Measurements from ENCODE around the gene KXD1. TPM values are rescaled to one million over a fixed set of nuclear protein-coding genes. Genes with fewer than 3 reads are reported as not detected.
"Not testable (repeated sequence)": the region's sequence is repeated elsewhere in the genome, so short reads cannot be mapped to it uniquely, and the experiment has no call there.

KXD1 gene
- total RNA-seq, 1 donor from 2014 or later: 131 TPM

GRCh38 chr19:18591735-18592385, 34.2 kb downstream of the KXD1 start:
- H3K36me3 ChIP-seq: peaks cover 0 to 8% of the 10 kb centered on the region in 2 donors
- DNase-seq (ENCODE audit: extremely low spot score in 2 of 2): no peak
- no peaks in the 10 kb centered on the region for H3K9me3 ChIP-seq
- H3K4me1 ChIP-seq: peaks cover 51% of the 10 kb centered on the region
- no peaks in the 10 kb centered on the region for H3K27me3 ChIP-seq
- H3K27ac ChIP-seq: peak overlapping the region; percentile 52
- no peak for TF ChIP-seq POLR2A (IDR thresholded peaks at IDR 0.05)
- peak in 1 of 2 donors; percentile 31 for TF ChIP-seq POLR2AphosphoS5 (IDR thresholded peaks at IDR 0.05; ENCODE audit: insufficient read depth in 1 of 2, low read depth in 1 of 2)
- intact Hi-C loops (cut with DNase I): loop anchor here (5.0 to 10.0 kb wide), 3 partner anchors 83 to 260 kb away; no protein-coding TSS in a partner anchor
- no peak overlapping the region for H3K4me3 ChIP-seq

GRCh38 chr19:18592732-18593131, 35.1 kb downstream of the KXD1 start:
- DNase-seq (ENCODE audit: extremely low spot score in 2 of 2); H3K36me3 ChIP-seq; H3K27ac ChIP-seq; H3K4me3 ChIP-seq; H3K27me3 ChIP-seq; H3K9me3 ChIP-seq: not testable (repeated sequence)
- peaks cover 49% of the 10 kb centered on the region for H3K4me1 ChIP-seq
- intact Hi-C loops (cut with DNase I): loop anchor here (5.0 to 10.0 kb wide), 3 partner anchors 82 to 260 kb away; no protein-coding TSS in a partner anchor

GRCh38 chr19:18593367-18594095, 35.9 kb downstream of the KXD1 start:
- H3K36me3 ChIP-seq: peaks cover 0 to 8% of the 10 kb centered on the region in 2 donors
- no peak overlapping the region for H3K27ac ChIP-seq
- peak overlapping the region; percentile 29 to 51 for H3K4me3 ChIP-seq
- DNase-seq (ENCODE audit: extremely low spot score in 2 of 2): no peak
- intact Hi-C loops (cut with DNase I): loop anchor here (5.0 to 10.0 kb wide), 3 partner anchors 81 to 259 kb away; no protein-coding TSS in a partner anchor
- no peaks in the 10 kb centered on the region for H3K9me3 ChIP-seq
- H3K27me3 ChIP-seq: no peaks in the 10 kb centered on the region
- no peak for TF ChIP-seq CTCF (IDR thresholded peaks at IDR 0.05)
- TF ChIP-seq POLR2A (IDR thresholded peaks at IDR 0.05): no peak
- TF ChIP-seq POLR2AphosphoS5 (IDR thresholded peaks at IDR 0.05; ENCODE audit: insufficient read depth in 1 of 2, low read depth in 1 of 2): no peak
- peaks cover 43% of the 10 kb centered on the region for H3K4me1 ChIP-seq

GRCh38 chr19:18594096-18594823, 36.6 kb downstream of the KXD1 start:
- Histone ChIP-seq H3K4me3 (peak overlapping the region; percentile 29 to 51), H3K27ac (peak overlapping the region; percentile 46), H3K27me3 (no peaks in the 10 kb centered on the region), H3K36me3 (peaks cover 0 to 8% of the 10 kb centered on the region in 2 donors), H3K4me1 (peaks cover 41% of the 10 kb centered on the region), H3K9me3 (no peaks in the 10 kb centered on the region)
- no peak for DNase-seq (ENCODE audit: extremely low spot score in 2 of 2)
- intact Hi-C loops (cut with DNase I): loop anchor here (5.0 to 10.0 kb wide), 3 partner anchors 81 to 258 kb away; no protein-coding TSS in a partner anchor
- TF ChIP-seq CTCF (IDR thresholded peaks at IDR 0.05) (peak; percentile 69 to 93 (median 82)), POLR2A (IDR thresholded peaks at IDR 0.05) (no peak), POLR2AphosphoS5 (IDR thresholded peaks at IDR 0.05; ENCODE audit: insufficient read depth in 1 of 2, low read depth in 1 of 2) (no peak)

- Histone ChIP-seq H3K27ac (no peak overlapping the region), H3K27me3 (no peaks in the 10 kb centered on the region), H3K4me3 (peak overlapping the region; percentile 29 to 51), H3K4me1 (peaks cover 35% of the 10 kb centered on the region), H3K9me3 (no peaks in the 10 kb centered on the region), H3K36me3 (peaks cover 0 to 8% of the 10 kb centered on the region in 2 donors)
- no peak for DNase-seq (ENCODE audit: extremely low spot score in 2 of 2)
- TF ChIP-seq POLR2A (IDR thresholded peaks at IDR 0.05): no peak
- TF ChIP-seq CTCF (IDR thresholded peaks at IDR 0.05): no peak
- no peak for TF ChIP-seq POLR2AphosphoS5 (IDR thresholded peaks at IDR 0.05; ENCODE audit: insufficient read depth in 1 of 2, low read depth in 1 of 2)
- intact Hi-C loops (cut with DNase I): loop anchor here (5.0 to 10.0 kb wide), 3 partner anchors 80 to 257 kb away; no protein-coding TSS in a partner anchor
Measured at GRCh38 chr19:18594824-18595373, 37.2 kb downstream of the KXD1 start.

All from vagina (tissue), 2 donors.